ENCODE data around the gene KLHL8. TPM values are rescaled to one million over a fixed set of nuclear protein-coding genes. Genes with fewer than 3 reads are reported as not detected.

The KLHL8 gene
- total and polyA plus RNA-seq, 4 donors, result 2.9 to 14.4 (median 5.1) TPM

DNA sequence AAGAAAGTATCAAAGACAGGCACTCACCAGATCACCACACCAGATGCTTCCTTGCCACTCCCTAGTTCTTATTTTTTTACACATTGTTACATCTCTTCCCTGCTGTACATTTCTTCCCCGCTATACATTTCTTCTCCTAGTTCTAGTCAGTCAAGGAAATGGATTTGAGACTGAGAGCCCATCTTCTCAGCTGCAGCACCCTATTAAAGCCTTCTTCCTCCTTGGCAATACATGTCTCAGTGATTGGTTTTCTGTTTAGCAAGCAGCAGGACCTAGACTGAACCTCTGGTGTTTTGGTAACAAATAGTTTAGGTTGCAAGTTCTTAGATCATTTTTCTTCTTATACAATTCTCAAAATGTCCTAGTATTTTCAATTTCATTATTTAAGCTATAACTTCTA, 35.3 kb upstream of the KLHL8 start:
- H3K27me3 ChIP-seq (ENCODE audit: control insufficient read depth in 4 of 4, insufficient read depth in 4 of 4, low read length in 3 of 4), result no peaks in the 10 kb centered on the region
- H3K9me3 ChIP-seq (ENCODE audit: control insufficient read depth in 4 of 4, low read length in 3 of 4), result no peaks in the 10 kb centered on the region
- no peaks in the 10 kb centered on the region for H3K36me3 ChIP-seq (ENCODE audit: control insufficient read depth in 4 of 4, insufficient read depth in 3 of 4, low read depth in 1 of 4, low read length in 3 of 4)
- TF ChIP-seq HNF4A (conservative IDR thresholded peaks at IDR 0.05), result no peak
- TF ChIP-seq SP1 (IDR thresholded peaks at IDR 0.05), result no peak
- TF ChIP-seq YY1 (IDR thresholded peaks at IDR 0.05), result no peak
- TF ChIP-seq, protein P1, sequence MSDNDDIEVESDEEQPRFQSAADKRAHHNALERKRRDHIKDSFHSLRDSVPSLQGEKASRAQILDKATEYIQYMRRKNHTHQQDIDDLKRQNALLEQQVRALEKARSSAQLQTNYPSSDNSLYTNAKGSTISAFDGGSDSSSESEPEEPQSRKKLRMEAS (IDR thresholded peaks at IDR 0.05), result no peak
- TF ChIP-seq JUND (IDR thresholded peaks at IDR 0.05), result no peak
- no peak for TF ChIP-seq TAF1 (conservative IDR thresholded peaks at IDR 0.05)
- TF ChIP-seq GABPA (IDR thresholded peaks at IDR 0.05 in 1 of 2, conservative IDR thresholded peaks at IDR 0.05 in 1 of 2), result no peak
- TF ChIP-seq, protein P2, sequence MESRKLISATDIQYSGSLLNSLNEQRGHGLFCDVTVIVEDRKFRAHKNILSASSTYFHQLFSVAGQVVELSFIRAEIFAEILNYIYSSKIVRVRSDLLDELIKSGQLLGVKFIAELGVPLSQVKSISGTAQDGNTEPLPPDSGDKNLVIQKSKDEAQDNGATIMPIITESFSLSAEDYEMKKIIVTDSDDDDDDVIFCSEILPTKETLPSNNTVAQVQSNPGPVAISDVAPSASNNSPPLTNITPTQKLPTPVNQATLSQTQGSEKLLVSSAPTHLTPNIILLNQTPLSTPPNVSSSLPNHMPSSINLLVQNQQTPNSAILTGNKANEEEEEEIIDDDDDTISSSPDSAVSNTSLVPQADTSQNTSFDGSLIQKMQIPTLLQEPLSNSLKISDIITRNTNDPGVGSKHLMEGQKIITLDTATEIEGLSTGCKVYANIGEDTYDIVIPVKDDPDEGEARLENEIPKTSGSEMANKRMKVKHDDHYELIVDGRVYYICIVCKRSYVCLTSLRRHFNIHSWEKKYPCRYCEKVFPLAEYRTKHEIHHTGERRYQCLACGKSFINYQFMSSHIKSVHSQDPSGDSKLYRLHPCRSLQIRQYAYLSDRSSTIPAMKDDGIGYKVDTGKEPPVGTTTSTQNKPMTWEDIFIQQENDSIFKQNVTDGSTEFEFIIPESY (IDR thresholded peaks at IDR 0.05), result no peak
- TF ChIP-seq ATF3 (IDR thresholded peaks at IDR 0.05), result no peak
- no peak for TF ChIP-seq HNF4G (IDR thresholded peaks at IDR 0.05)
- TF ChIP-seq REST (IDR thresholded peaks at IDR 0.05), result no peak
- no peak for TF ChIP-seq NR2F2 (IDR thresholded peaks at IDR 0.05)
- TF ChIP-seq EGR1 (IDR thresholded peaks at IDR 0.05; ENCODE audit: low read depth in 2 of 2), result no peak
- no peak for DNase-seq (ENCODE audit: low spot score)
- no peak overlapping the region for H3K9ac ChIP-seq (ENCODE audit: low read depth in 1 of 2, low read length in 2 of 2)
- no peak overlapping the region for H3K27ac ChIP-seq (ENCODE audit: low read depth in 1 of 2, low read length in 2 of 2)
- peaks cover 0 to 5% (median 2%) of the 10 kb centered on the region in 4 donors for H3K4me1 ChIP-seq (ENCODE audit: control insufficient read depth in 4 of 4, insufficient read depth in 4 of 4, low read length in 3 of 4)
- WGBS, result 100% methylated on average over 1 of the region's 1 CpG
- H3K4me3 ChIP-seq (ENCODE audit: low read depth in 1 of 3, low read length in 3 of 3), result no peak overlapping the region

GRCh38 chr4:87251106-87251505, 30.7 kb upstream of the KLHL8 start:
- no peaks in the 10 kb centered on the region for H3K9me3 ChIP-seq (ENCODE audit: control insufficient read depth in 4 of 4, low read length in 3 of 4)
- peaks cover 0 to 5% (median 2%) of the 10 kb centered on the region in 4 donors for H3K4me1 ChIP-seq (ENCODE audit: control insufficient read depth in 4 of 4, insufficient read depth in 4 of 4, low read length in 3 of 4)
- DNase-seq (ENCODE audit: low spot score), result no peak
- no peaks in the 10 kb centered on the region for H3K36me3 ChIP-seq (ENCODE audit: control insufficient read depth in 4 of 4, insufficient read depth in 3 of 4, low read depth in 1 of 4, low read length in 3 of 4)
- no peak overlapping the region for H3K27ac ChIP-seq (ENCODE audit: low read depth in 1 of 2, low read length in 2 of 2)
- no peak overlapping the region for H3K4me3 ChIP-seq (ENCODE audit: low read depth in 1 of 3, low read length in 3 of 3)
- H3K27me3 ChIP-seq (ENCODE audit: control insufficient read depth in 4 of 4, insufficient read depth in 4 of 4, low read length in 3 of 4), result no peaks in the 10 kb centered on the region
- WGBS, result 32% methylated on average over 6 of the region's 6 CpGs
- H3K9ac ChIP-seq (ENCODE audit: low read depth in 1 of 2, low read length in 2 of 2), result no peak overlapping the region
- no peak for TF ChIP-seq HNF4G (IDR thresholded peaks at IDR 0.05)
- TF ChIP-seq SP1 (IDR thresholded peaks at IDR 0.05), result no peak
- TF ChIP-seq YY1 (IDR thresholded peaks at IDR 0.05), result peak; percentile 34

GRCh38 chr4:87250294-87250693, 29.9 kb upstream of the KLHL8 start:
- Histone ChIP-seq H3K27me3 (ENCODE audit: control insufficient read depth in 4 of 4, insufficient read depth in 4 of 4, low read length in 3 of 4) (no peaks in the 10 kb centered on the region), H3K36me3 (ENCODE audit: control insufficient read depth in 4 of 4, insufficient read depth in 3 of 4, low read depth in 1 of 4, low read length in 3 of 4) (no peaks in the 10 kb centered on the region), H3K27ac (ENCODE audit: low read depth in 1 of 2, low read length in 2 of 2) (no peak overlapping the region), H3K4me1 (ENCODE audit: control insufficient read depth in 4 of 4, insufficient read depth in 4 of 4, low read length in 3 of 4) (peaks cover 0 to 5% (median 2%) of the 10 kb centered on the region in 4 donors), H3K9ac (ENCODE audit: low read depth in 1 of 2, low read length in 2 of 2) (no peak overlapping the region), H3K4me3 (ENCODE audit: low read depth in 1 of 3, low read length in 3 of 3) (no peak overlapping the region), H3K9me3 (ENCODE audit: control insufficient read depth in 4 of 4, low read length in 3 of 4) (no peaks in the 10 kb centered on the region)
- DNase-seq (ENCODE audit: low spot score), result no peak
- TF ChIP-seq JUND (IDR thresholded peaks at IDR 0.05) (no peak), HNF4A (conservative IDR thresholded peaks at IDR 0.05) (no peak)
- WGBS, result 75% methylated on average over 5 of the region's 5 CpGs
